HEK293 (cell line): ENCODE results near the gene ANKRD52.

Experiments
- BCL11A ChIP-seq: fragments of 450-650 bp; formaldehyde crosslinking; IDR thresholded peaks from 2 replicates; pipeline ENCODE4 v1.5.1; 2016; ENCODE audit warnings: low read depth, missing biosample characterization, missing genetic modification characterization
- GLIS2 ChIP-seq: fragments of 450-650 bp; formaldehyde crosslinking; IDR thresholded peaks from 2 replicates; pipeline ENCODE4 v1.5.1; 2016; ENCODE audit warnings: missing biosample characterization, missing genetic modification characterization
- OVOL3 ChIP-seq: fragments of 450-650 bp; formaldehyde crosslinking; IDR thresholded peaks from 2 replicates; pipeline ENCODE4 v1.5.1; 2016; ENCODE audit warnings: missing biosample characterization, missing genetic modification characterization
- SCRT2 ChIP-seq: fragments of 450-650 bp; formaldehyde crosslinking; IDR thresholded peaks from 2 replicates; pipeline ENCODE4 v1.5.1; 2016; ENCODE audit warnings: missing biosample characterization, missing genetic modification characterization
- WT1 ChIP-seq: fragments of 450-650 bp; formaldehyde crosslinking; IDR thresholded peaks from 2 replicates; pipeline ENCODE4 v1.5.1; 2016; ENCODE audit warnings: missing biosample characterization, missing genetic modification characterization
- ZBTB1 ChIP-seq: fragments of 450-650 bp; formaldehyde crosslinking; IDR thresholded peaks from 2 replicates; pipeline ENCODE4 v1.5.1; 2016; ENCODE audit warnings: missing biosample characterization, missing genetic modification characterization
- ZNF10 ChIP-seq: fragments of 450-650 bp; formaldehyde crosslinking; IDR thresholded peaks from 2 replicates; pipeline ENCODE4 v1.5.1; 2017; ENCODE audit warnings: missing biosample characterization, missing genetic modification characterization
- ZNF146 ChIP-seq: fragments of 450-650 bp; formaldehyde crosslinking; IDR thresholded peaks from 2 replicates; pipeline ENCODE4 v1.5.1; 2016; ENCODE audit warnings: missing biosample characterization, missing genetic modification characterization
- ZNF174 ChIP-seq: fragments of 450-650 bp; formaldehyde crosslinking; IDR thresholded peaks from 2 replicates; pipeline ENCODE4 v1.5.0; 2017; ENCODE audit warnings: missing biosample characterization, mild to moderate bottlenecking, missing genetic modification characterization
- ZNF239 ChIP-seq: fragments of 450-650 bp; formaldehyde crosslinking; IDR thresholded peaks from 2 replicates; pipeline ENCODE4 v1.5.1; 2016; ENCODE audit warnings: missing biosample characterization, missing genetic modification characterization
- ZNF266 ChIP-seq: fragments of 450-650 bp; formaldehyde crosslinking; IDR thresholded peaks from 2 replicates; pipeline ENCODE4 v1.5.1; 2016; ENCODE audit warnings: missing biosample characterization, missing genetic modification characterization, low read depth
- ZNF433 ChIP-seq: fragments of 450-650 bp; formaldehyde crosslinking; IDR thresholded peaks from 2 replicates; pipeline ENCODE4 v1.5.1; 2016; ENCODE audit warnings: missing biosample characterization, missing genetic modification characterization, low read depth
- ZNF561 ChIP-seq: fragments of 450-650 bp; IDR thresholded peaks from 2 replicates; pipeline ENCODE4 v1.5.1; 2018; ENCODE audit warnings: missing biosample characterization, missing genetic modification characterization, borderline replicate concordance
- ZNF600 ChIP-seq: fragments of 450-650 bp; formaldehyde crosslinking; IDR thresholded peaks from 2 replicates; pipeline ENCODE4 v1.5.1; 2016; ENCODE audit warnings: missing biosample characterization, missing genetic modification characterization
- ZNF610 ChIP-seq: fragments of 450-650 bp; formaldehyde crosslinking; IDR thresholded peaks from 2 replicates; pipeline ENCODE4 v1.5.1; 2016; ENCODE audit warnings: missing biosample characterization, missing genetic modification characterization, borderline replicate concordance
- ZNF621 ChIP-seq: fragments of 450-650 bp; formaldehyde crosslinking; IDR thresholded peaks from 2 replicates; pipeline ENCODE4 v1.5.1; 2017; ENCODE audit warnings: missing biosample characterization, missing genetic modification characterization
- ZNF623 ChIP-seq: fragments of 450-650 bp; formaldehyde crosslinking; IDR thresholded peaks from 2 replicates; pipeline ENCODE4 v1.5.1; 2016; ENCODE audit warnings: missing biosample characterization, missing genetic modification characterization
- ZNF626 ChIP-seq: fragments of 450-650 bp; sonication (Bioruptor Pico); formaldehyde crosslinking; IDR thresholded peaks from 2 replicates; pipeline ENCODE4 v1.5.1; 2018; ENCODE audit warnings: missing biosample characterization, missing genetic modification characterization, inconsistent platforms
- ZNF707 ChIP-seq: fragments of 450-650 bp; formaldehyde crosslinking; IDR thresholded peaks from 2 replicates; pipeline ENCODE4 v1.5.1; 2016; ENCODE audit warnings: missing biosample characterization, missing genetic modification characterization
- ZNF837 ChIP-seq: fragments of 450-650 bp; formaldehyde crosslinking; IDR thresholded peaks from 2 replicates; pipeline ENCODE4 v1.5.1; 2016; ENCODE audit warnings: missing biosample characterization, missing genetic modification characterization
- ZSCAN23 ChIP-seq: fragments of 450-650 bp; formaldehyde crosslinking; IDR thresholded peaks from 2 replicates; pipeline ENCODE4 v1.5.1; 2016; ENCODE audit warnings: missing biosample characterization, missing genetic modification characterization
- TF ChIP-seq, protein P1 (sequence below): fragments of 450-650 bp; formaldehyde crosslinking; IDR thresholded peaks from 2 replicates; pipeline ENCODE4 v1.5.1; 2016; ENCODE audit warnings: missing biosample characterization, missing genetic modification characterization
- TF ChIP-seq, protein P2 (sequence below): fragments of 450-650 bp; formaldehyde crosslinking; IDR thresholded peaks from 2 replicates; pipeline ENCODE4 v1.5.1; 2016; ENCODE audit warnings: missing biosample characterization, missing genetic modification characterization
- TF ChIP-seq, protein P3 (sequence below): fragments of 450-650 bp; formaldehyde crosslinking; IDR thresholded peaks from 2 replicates; pipeline ENCODE4 v1.5.1; 2017; ENCODE audit warnings: missing biosample characterization, missing genetic modification characterization
- TF ChIP-seq, protein P4 (sequence below): fragments of 450-650 bp; formaldehyde crosslinking; IDR thresholded peaks from 2 replicates; pipeline ENCODE4 v1.5.1; 2016; ENCODE audit warnings: missing biosample characterization, missing genetic modification characterization, low read depth
- TF ChIP-seq, protein P5 (sequence below): fragments of 450-650 bp; formaldehyde crosslinking; IDR thresholded peaks from 2 replicates; pipeline ENCODE4; 2016; ENCODE audit warnings: missing biosample characterization, missing genetic modification characterization
- TF ChIP-seq, protein P6 (sequence below): fragments of 450-650 bp; formaldehyde crosslinking; conservative IDR thresholded peaks from 2 replicates; pipeline ENCODE4 v1.5.1; 2016; ENCODE audit warnings: low read depth, missing biosample characterization, missing genetic modification characterization

Gene ANKRD52

DNA sequence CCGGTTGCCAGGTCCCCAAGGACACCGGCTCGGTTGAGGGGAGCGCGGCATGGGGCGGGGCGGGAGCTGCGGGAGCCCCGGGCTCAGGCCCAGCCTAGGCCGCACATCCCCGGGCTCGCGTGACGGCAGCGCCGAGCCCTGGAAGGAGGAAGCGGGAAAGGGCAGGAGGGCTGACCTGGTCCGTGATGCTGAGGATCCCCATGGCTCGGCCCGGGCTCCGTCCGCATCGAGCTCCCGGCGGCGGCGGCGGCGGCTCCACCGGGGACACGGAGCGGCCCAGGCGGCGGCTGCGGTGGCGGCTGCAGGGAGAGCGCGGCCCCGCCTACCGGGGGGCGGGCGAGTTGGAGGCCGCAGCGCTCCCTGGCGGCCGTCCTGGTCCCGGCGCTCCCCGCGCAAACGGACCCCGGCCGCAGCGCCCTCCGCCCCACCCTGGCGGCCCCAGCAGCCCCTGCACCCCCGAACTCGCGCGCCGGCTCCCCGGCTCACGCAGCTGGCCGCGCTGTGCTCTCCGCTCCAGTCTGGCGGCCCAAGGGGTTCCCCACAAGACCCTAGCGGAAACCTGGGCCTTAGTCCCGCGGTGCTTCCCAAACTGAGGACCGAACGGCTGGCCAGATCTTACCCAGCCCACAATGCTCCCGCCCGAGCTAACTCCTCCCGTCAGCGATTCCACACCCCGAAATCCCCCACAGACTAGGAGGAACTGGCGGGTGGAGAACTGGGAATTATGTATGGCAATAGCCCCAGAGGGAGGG lies at the start of gene ANKRD52 (continued):
- no peak for TF ChIP-seq ZNF707 (tag by site-specific recombination)
- TF ChIP-seq ZNF621 (tag by site-specific recombination), result no peak
- TF ChIP-seq, protein P1, sequence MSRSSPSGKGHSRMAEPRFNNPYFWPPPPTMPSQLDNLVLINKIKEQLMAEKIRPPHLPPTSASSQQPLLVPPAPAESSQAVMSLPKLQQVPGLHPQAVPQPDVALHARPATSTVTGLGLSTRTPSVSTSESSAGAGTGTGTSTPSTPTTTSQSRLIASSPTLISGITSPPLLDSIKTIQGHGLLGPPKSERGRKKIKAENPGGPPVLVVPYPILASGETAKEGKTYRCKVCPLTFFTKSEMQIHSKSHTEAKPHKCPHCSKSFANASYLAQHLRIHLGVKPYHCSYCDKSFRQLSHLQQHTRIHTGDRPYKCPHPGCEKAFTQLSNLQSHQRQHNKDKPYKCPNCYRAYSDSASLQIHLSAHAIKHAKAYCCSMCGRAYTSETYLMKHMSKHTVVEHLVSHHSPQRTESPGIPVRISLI (tag by site-specific recombination), result no peak
- peak; percentile 38; the same call in 1 of the 2 replicates for TF ChIP-seq GLIS2 (tag by site-specific recombination)
- no peak for TF ChIP-seq SCRT2
- TF ChIP-seq ZNF837 (tag by site-specific recombination), result no peak
- TF ChIP-seq ZSCAN23 (tag by site-specific recombination), result no peak
- TF ChIP-seq ZNF623 (tag by site-specific recombination), result no peak
- no peak for TF ChIP-seq BCL11A (tag by site-specific recombination)
- no peak for TF ChIP-seq ZNF626 (tag by site-specific recombination)
- TF ChIP-seq ZNF433, result no peak
- TF ChIP-seq, protein P2, sequence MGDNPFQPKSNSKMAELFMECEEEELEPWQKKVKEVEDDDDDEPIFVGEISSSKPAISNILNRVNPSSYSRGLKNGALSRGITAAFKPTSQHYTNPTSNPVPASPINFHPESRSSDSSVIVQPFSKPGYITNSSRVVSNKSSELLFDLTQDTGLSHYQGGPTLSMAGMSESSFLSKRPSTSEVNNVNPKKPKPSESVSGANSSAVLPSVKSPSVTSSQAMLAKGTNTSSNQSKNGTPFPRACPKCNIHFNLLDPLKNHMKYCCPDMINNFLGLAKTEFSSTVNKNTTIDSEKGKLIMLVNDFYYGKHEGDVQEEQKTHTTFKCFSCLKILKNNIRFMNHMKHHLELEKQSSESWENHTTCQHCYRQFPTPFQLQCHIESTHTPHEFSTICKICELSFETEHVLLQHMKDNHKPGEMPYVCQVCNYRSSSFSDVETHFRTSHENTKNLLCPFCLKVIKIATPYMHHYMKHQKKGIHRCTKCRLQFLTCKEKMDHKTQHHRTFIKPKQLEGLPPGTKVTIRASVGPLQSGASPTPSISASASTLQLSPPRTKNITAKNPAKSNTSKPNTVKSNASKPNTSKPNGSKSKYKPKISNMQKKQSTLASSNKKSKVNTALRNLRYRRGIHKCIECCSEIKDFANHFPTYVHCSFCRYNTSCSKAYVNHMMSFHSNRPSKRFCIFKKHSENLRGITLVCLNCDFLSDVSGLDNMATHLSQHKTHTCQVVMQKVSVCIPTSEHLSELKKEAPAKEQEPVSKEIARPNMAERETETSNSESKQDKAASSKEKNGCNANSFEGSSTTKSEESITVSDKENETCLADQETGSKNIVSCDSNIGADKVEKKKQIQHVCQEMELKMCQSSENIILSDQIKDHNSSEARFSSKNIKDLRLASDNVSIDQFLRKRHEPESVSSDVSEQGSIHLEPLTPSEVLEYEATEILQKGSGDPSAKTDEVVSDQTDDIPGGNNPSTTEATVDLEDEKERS (tag by site-specific recombination), result no peak
- TF ChIP-seq ZNF561 (tag by site-specific recombination), result peak; percentile 86
- TF ChIP-seq, protein P3, sequence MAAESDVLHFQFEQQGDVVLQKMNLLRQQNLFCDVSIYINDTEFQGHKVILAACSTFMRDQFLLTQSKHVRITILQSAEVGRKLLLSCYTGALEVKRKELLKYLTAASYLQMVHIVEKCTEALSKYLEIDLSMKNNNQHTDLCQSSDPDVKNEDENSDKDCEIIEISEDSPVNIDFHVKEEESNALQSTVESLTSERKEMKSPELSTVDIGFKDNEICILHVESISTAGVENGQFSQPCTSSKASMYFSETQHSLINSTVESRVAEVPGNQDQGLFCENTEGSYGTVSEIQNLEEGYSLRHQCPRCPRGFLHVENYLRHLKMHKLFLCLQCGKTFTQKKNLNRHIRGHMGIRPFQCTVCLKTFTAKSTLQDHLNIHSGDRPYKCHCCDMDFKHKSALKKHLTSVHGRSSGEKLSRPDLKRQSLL (tag by site-specific recombination), result peak; percentile 72
- TF ChIP-seq ZBTB1 (tag by site-specific recombination), result no peak
- 0 out of 2 replicates have a peak, but pooled peaks have one; percentile 4 for TF ChIP-seq ZNF239
- TF ChIP-seq ZNF610, result peak; percentile 72; the same call in 1 of the 2 replicates
- TF ChIP-seq ZNF266 (tag by site-specific recombination), result no peak
- 0 out of 2 replicates have a peak, but pooled peaks have one; percentile 17 for TF ChIP-seq ZNF600 (tag by site-specific recombination)
- no peak for TF ChIP-seq WT1 (tag by site-specific recombination)
- TF ChIP-seq, protein P4, sequence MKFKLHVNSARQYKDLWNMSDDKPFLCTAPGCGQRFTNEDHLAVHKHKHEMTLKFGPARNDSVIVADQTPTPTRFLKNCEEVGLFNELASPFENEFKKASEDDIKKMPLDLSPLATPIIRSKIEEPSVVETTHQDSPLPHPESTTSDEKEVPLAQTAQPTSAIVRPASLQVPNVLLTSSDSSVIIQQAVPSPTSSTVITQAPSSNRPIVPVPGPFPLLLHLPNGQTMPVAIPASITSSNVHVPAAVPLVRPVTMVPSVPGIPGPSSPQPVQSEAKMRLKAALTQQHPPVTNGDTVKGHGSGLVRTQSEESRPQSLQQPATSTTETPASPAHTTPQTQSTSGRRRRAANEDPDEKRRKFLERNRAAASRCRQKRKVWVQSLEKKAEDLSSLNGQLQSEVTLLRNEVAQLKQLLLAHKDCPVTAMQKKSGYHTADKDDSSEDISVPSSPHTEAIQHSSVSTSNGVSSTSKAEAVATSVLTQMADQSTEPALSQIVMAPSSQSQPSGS (tag by site-specific recombination), result no peak
- no peak; the same call in 1 of the 2 replicates for TF ChIP-seq ZNF146 (tag by site-specific recombination)
- no peak for TF ChIP-seq ZNF174
- TF ChIP-seq, protein P5, sequence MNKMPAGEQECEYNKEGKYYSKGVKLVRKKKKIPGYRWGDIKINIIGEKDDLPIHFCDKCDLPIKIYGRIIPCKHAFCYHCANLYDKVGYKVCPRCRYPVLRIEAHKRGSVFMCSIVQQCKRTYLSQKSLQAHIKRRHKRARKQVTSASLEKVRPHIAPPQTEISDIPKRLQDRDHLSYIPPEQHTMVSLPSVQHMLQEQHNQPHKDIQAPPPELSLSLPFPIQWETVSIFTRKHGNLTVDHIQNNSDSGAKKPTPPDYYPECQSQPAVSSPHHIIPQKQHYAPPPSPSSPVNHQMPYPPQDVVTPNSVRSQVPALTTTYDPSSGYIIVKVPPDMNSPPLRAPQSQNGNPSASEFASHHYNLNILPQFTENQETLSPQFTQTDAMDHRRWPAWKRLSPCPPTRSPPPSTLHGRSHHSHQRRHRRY (tag by site-specific recombination), result no peak
- TF ChIP-seq, protein P6, sequence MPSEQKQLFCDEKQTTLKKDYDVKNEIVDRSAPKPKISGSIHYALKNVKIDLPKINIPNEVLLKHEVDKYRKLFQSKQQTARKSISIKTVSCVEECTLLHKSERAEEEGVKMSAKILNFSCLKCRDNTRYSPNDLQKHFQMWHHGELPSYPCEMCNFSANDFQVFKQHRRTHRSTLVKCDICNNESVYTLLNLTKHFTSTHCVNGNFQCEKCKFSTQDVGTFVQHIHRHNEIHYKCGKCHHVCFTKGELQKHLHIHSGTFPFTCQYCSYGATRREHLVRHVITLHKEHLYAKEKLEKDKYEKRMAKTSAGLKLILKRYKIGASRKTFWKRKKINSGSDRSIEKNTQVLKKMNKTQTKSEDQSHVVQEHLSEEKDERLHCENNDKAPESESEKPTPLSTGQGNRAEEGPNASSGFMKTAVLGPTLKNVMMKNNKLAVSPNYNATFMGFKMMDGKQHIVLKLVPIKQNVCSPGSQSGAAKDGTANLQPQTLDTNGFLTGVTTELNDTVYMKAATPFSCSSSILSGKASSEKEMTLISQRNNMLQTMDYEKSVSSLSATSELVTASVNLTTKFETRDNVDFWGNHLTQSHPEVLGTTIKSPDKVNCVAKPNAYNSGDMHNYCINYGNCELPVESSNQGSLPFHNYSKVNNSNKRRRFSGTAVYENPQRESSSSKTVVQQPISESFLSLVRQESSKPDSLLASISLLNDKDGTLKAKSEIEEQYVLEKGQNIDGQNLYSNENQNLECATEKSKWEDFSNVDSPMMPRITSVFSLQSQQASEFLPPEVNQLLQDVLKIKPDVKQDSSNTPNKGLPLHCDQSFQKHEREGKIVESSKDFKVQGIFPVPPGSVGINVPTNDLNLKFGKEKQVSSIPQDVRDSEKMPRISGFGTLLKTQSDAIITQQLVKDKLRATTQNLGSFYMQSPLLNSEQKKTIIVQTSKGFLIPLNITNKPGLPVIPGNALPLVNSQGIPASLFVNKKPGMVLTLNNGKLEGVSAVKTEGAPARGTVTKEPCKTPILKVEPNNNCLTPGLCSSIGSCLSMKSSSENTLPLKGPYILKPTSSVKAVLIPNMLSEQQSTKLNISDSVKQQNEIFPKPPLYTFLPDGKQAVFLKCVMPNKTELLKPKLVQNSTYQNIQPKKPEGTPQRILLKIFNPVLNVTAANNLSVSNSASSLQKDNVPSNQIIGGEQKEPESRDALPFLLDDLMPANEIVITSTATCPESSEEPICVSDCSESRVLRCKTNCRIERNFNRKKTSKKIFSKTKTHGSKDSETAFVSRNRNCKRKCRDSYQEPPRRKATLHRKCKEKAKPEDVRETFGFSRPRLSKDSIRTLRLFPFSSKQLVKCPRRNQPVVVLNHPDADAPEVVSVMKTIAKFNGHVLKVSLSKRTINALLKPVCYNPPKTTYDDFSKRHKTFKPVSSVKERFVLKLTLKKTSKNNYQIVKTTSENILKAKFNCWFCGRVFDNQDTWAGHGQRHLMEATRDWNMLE (tag by site-specific recombination), result no peak
- no peak for TF ChIP-seq OVOL3
- no peak for TF ChIP-seq ZNF10 (tag by site-specific recombination)
